ENCODE measurements around the gene DYRK3. TPM values are rescaled to one million over a fixed set of nuclear protein-coding genes. Genes with fewer than 3 reads are reported as not detected.

The DYRK3 gene
- total and polyA plus RNA-seq, 9 of the 15 experiments (the other 6 are each of a cell fraction or from before 2014, with no cell fraction given), result 4.5 to 33.7 (median 25.7) TPM

GRCh38 chr1:206651958-206652890 is 16.9 kb downstream of the DYRK3 start (continued):
- peak; percentile 79; the same call in 1 of the 2 replicates for TF ChIP-seq ARID3A (IDR thresholded peaks at IDR 0.05; ENCODE audit: borderline replicate concordance, low read depth, low read length)
- no peak for TF ChIP-seq POLR2AphosphoS2 (IDR thresholded peaks at IDR 0.05; ENCODE audit: low read length)
- no peak for TF ChIP-seq ILF3 (IDR thresholded peaks at IDR 0.05; ENCODE audit: borderline replicate concordance)
- no peak for TF ChIP-seq TCF7 (IDR thresholded peaks at IDR 0.05; ENCODE audit: borderline replicate concordance)
- no peak for TF ChIP-seq SIX5 (IDR thresholded peaks at IDR 0.05; ENCODE audit: borderline replicate concordance in 1 of 2, insufficient read depth in 1 of 2, low read depth in 1 of 2, low read length in 2 of 2)
- no peak for TF ChIP-seq KLF13 (tag; IDR thresholded peaks at IDR 0.05; ENCODE audit: borderline replicate concordance, low read depth)
- no peak for TF ChIP-seq UBTF (IDR thresholded peaks at IDR 0.05; ENCODE audit: borderline replicate concordance in 1 of 2, low read depth in 2 of 2, low read length in 2 of 2)
- TF ChIP-seq TEAD1 (CRISPR knock-in tag; IDR thresholded peaks at IDR 0.05), result peak in 1 of 2 experiments; percentile 74; a peak in 2 of 4 replicates
- no peak for TF ChIP-seq ZNF785 (CRISPR knock-in tag; IDR thresholded peaks at IDR 0.05)
- no peak for TF ChIP-seq NCOA4 (IDR thresholded peaks at IDR 0.05; ENCODE audit: partially characterized antibody)
- peak; percentile 67; the same call in 1 of the 2 replicates for TF ChIP-seq KDM2B (CRISPR knock-in tag; IDR thresholded peaks at IDR 0.05)
- TF ChIP-seq DACH1 (IDR thresholded peaks at IDR 0.05; ENCODE audit: partially characterized antibody), result peak; percentile 6
- TF ChIP-seq HDAC3 (IDR thresholded peaks at IDR 0.05; ENCODE audit: borderline replicate concordance, partially characterized antibody), result peak; percentile 88
- TF ChIP-seq ETS1 (conservative IDR thresholded peaks at IDR 0.05; ENCODE audit: control insufficient read depth, low read depth, low read length), result no peak
- no peak for TF ChIP-seq RBM14 (IDR thresholded peaks at IDR 0.05; ENCODE audit: borderline replicate concordance, insufficient read depth, low read depth, low read length)
- no peak for TF ChIP-seq GMEB1 (CRISPR knock-in tag; IDR thresholded peaks at IDR 0.05)
